Stimulated activated CD4-positive, alpha-beta T cell treated with anti-CD3 and anti-CD28 coated beads, Interleukin-4, amount 100 ng/mL, for 24 hours (primary cell): ENCODE data around the gene PNRC2.
"Not testable (repeated sequence)": the region's sequence is repeated elsewhere in the genome, so short reads cannot be mapped to it uniquely, and the experiment has no call there.

Experiments used
- DNase-seq: peaks from one replicate; pipeline ENCODE4 v3.0.0-alpha.2; 2020

PNRC2 gene

GRCh38 chr1:23957096-23957495 lies 2.5 kb upstream of the PNRC2 start:
- DNase-seq, result no peak

- not testable (repeated sequence) for DNase-seq
These were observed 1.4 kb upstream of the PNRC2 start for GRCh38 chr1:23958040-23958809.

- DNase-seq, result peak; percentile 95
These were observed 693 bp upstream of the PNRC2 start for GRCh38 chr1:23958810-23959460.

- no peak for DNase-seq
These were observed 828 bp downstream of the PNRC2 start for GRCh38 chr1:23960291-23961020.

GRCh38 chr1:23963617-23964234 lies 4.1 kb downstream of the PNRC2 start:
- no peak for DNase-seq

GRCh38 chr1:23964235-23964668 lies 4.6 kb downstream of the PNRC2 start:
- DNase-seq, result no peak

GRCh38 chr1:23964790-23965740 lies 5.4 kb downstream of the PNRC2 start:
- DNase-seq, result no peak

GRCh38 chr1:23966973-23967493 lies 7.4 kb downstream of the PNRC2 start:
- no peak for DNase-seq

- no peak for DNase-seq
These were observed 8.2 kb downstream of the PNRC2 start for GRCh38 chr1:23967871-23968270.

GRCh38 chr1:23977187-23977853 lies 17.7 kb downstream of the PNRC2 start:
- DNase-seq, result no peak

GRCh38 chr1:23977854-23978191 lies 18.2 kb downstream of the PNRC2 start:
- DNase-seq, result no peak

GRCh38 chr1:23978805-23979204 lies 19.2 kb downstream of the PNRC2 start:
- DNase-seq, result no peak

- DNase-seq, result no peak
These were observed 19.8 kb downstream of the PNRC2 start for GRCh38 chr1:23979387-23979880.

GRCh38 chr1:23979881-23980727 lies 20.5 kb downstream of the PNRC2 start, which contains the start of gene SRSF10:
Gene SRSF10 (minus strand): TSS chr1:23980327. CDS start chr1:23980255, 72 bp downstream.
- DNase-seq, result peak; percentile 97

GRCh38 chr1:23980728-23981070 lies 21.1 kb downstream of the PNRC2 start:
- DNase-seq, result peak; percentile 77

- no peak for DNase-seq
These were observed 25.0 kb downstream of the PNRC2 start for GRCh38 chr1:23984417-23985186.

- DNase-seq, result not testable (repeated sequence)
These were observed 27.4 kb downstream of the PNRC2 start for GRCh38 chr1:23987038-23987437.

- DNase-seq, result no peak
These were observed 29.6 kb downstream of the PNRC2 start for GRCh38 chr1:23989263-23989662.

GRCh38 chr1:23992011-23992410 lies 32.4 kb downstream of the PNRC2 start:
- not testable (repeated sequence) for DNase-seq
